ENCODE data around the gene ITGB5. TPM values are rescaled to one million over a fixed set of nuclear protein-coding genes. Genes with fewer than 3 reads are reported as not detected.

ITGB5 gene
- total RNA-seq, 1 experiment from 2014 or later, result 339 TPM

- Mint-ChIP-seq H3K9me3 (no peaks in the 10 kb centered on the region), H3K4me1 (peaks cover 21% of the 10 kb centered on the region), H3K27ac (peak overlapping the region; percentile 22; the same call in 1 of the 2 replicates), H3K4me3 (no peak overlapping the region), H3K36me3 (peaks cover 71% of the 10 kb centered on the region), H3K27me3 (ENCODE audit: low read depth) (no peaks in the 10 kb centered on the region)
- no peak for ATAC-seq
- TF ChIP-seq SMAD3 (CRISPR knock-in tag; IDR thresholded peaks at IDR 0.05; ENCODE audit: borderline replicate concordance), result no peak
- TF ChIP-seq ATF6 (CRISPR knock-in tag; IDR thresholded peaks at IDR 0.05), result no peak
- no peak for TF ChIP-seq GABPB1 (CRISPR knock-in tag; IDR thresholded peaks at IDR 0.05)
- TF ChIP-seq ZNF512 (CRISPR knock-in tag; IDR thresholded peaks at IDR 0.05; ENCODE audit: borderline replicate concordance), result no peak
- no peak for TF ChIP-seq IRF2 (CRISPR knock-in tag; IDR thresholded peaks at IDR 0.05; ENCODE audit: borderline replicate concordance, low read depth)
- no peak for TF ChIP-seq JAZF1 (CRISPR knock-in tag; IDR thresholded peaks at IDR 0.05)
- TF ChIP-seq NFATC4 (CRISPR knock-in tag; IDR thresholded peaks at IDR 0.05), result no peak
- TF ChIP-seq OVOL2 (CRISPR knock-in tag; IDR thresholded peaks at IDR 0.05; ENCODE audit: borderline replicate concordance), result no peak
- TF ChIP-seq MYBL2 (CRISPR knock-in tag; IDR thresholded peaks at IDR 0.05), result no peak
- no peak for TF ChIP-seq SOX15 (CRISPR knock-in tag; IDR thresholded peaks at IDR 0.05)
- ChIA-PET CTCF (interaction anchor here (2.0 kb wide), 1 partner anchor 19 kb away, joined by 6 read pairs; no protein-coding TSS in a partner anchor), POLR2A (interaction anchor here (1.0 kb wide), 1 partner anchor 10 kb away, joined by 3 read pairs; no protein-coding TSS in a partner anchor)
- no peak for DNase-seq (ENCODE audit: low spot score)
Measured at GRCh38 chr3:124846189-124846588, 41.0 kb downstream of the ITGB5 start.

DNA sequence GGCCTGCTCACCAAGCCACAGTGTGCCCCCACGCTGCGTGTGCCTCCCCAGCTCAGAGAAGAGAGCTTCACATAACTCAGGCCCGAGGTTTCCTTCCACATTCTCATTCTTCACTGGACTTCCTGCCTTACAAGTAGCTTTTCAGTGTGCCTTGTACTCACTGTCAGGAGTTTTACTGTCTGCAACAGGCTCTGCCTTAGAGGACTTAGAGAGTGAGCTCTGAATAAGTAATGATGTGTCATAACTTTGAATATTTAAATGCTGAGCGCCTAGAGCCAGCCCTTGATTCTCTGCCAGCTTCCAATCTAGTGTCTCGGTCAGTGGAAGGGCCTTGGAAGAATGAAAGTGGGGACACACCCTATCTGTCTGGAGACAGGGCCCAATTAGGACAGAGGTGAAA is 41.8 kb downstream of the ITGB5 start:
- TF ChIP-seq, protein P1, sequence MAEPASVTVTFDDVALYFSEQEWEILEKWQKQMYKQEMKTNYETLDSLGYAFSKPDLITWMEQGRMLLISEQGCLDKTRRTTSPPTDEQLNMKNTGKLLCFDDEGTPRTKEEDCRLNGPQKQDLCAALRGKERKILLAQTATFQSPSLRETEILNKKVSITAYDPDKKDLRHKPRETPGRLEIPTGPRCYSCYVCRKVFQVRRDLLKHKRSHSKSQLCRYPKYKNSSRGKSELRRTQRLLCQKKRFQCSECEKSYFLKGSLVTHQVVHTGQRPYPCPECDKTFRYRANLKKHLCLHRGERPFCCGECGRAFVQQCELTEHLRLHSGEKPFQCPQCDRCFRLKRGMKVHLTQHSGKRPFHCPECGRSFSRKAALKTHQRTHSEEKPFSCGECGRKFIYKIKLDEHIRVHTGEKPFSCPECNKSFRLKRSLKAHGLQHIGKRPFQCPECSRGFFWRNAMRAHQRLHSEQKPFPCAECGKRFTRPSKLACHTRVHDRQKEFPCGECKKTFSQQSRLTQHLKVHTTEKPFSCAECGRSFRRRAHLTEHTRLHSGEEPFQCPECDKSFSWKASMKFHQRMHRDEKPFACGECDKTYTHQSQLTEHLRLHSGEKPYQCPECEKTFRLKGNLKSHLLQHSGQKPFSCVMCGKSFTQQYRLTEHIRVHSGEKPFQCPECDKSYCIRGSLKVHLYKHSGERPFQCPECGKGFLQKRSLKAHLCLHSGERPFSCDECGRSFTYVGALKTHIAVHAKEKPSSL (CRISPR knock-in tag; conservative IDR thresholded peaks at IDR 0.05), result no peak
- TF ChIP-seq, protein P2, sequence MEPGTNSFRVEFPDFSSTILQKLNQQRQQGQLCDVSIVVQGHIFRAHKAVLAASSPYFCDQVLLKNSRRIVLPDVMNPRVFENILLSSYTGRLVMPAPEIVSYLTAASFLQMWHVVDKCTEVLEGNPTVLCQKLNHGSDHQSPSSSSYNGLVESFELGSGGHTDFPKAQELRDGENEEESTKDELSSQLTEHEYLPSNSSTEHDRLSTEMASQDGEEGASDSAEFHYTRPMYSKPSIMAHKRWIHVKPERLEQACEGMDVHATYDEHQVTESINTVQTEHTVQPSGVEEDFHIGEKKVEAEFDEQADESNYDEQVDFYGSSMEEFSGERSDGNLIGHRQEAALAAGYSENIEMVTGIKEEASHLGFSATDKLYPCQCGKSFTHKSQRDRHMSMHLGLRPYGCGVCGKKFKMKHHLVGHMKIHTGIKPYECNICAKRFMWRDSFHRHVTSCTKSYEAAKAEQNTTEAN (CRISPR knock-in tag; IDR thresholded peaks at IDR 0.05), result no peak
- no peak for TF ChIP-seq ELF4 (CRISPR knock-in tag; IDR thresholded peaks at IDR 0.05; ENCODE audit: low read depth)
- no peak for TF ChIP-seq HMGXB4 (CRISPR knock-in tag; IDR thresholded peaks at IDR 0.05)
- TF ChIP-seq NR2C2 (CRISPR knock-in tag; IDR thresholded peaks at IDR 0.05), result no peak
- TF ChIP-seq FOXP4 (CRISPR knock-in tag; IDR thresholded peaks at IDR 0.05), result no peak
- no peak for TF ChIP-seq OVOL2 (CRISPR knock-in tag; IDR thresholded peaks at IDR 0.05; ENCODE audit: borderline replicate concordance)
- TF ChIP-seq SMAD4 (CRISPR knock-in tag; IDR thresholded peaks at IDR 0.05), result no peak
- TF ChIP-seq MXD4 (CRISPR knock-in tag; IDR thresholded peaks at IDR 0.05; ENCODE audit: borderline replicate concordance), result no peak
- TF ChIP-seq, protein P3, sequence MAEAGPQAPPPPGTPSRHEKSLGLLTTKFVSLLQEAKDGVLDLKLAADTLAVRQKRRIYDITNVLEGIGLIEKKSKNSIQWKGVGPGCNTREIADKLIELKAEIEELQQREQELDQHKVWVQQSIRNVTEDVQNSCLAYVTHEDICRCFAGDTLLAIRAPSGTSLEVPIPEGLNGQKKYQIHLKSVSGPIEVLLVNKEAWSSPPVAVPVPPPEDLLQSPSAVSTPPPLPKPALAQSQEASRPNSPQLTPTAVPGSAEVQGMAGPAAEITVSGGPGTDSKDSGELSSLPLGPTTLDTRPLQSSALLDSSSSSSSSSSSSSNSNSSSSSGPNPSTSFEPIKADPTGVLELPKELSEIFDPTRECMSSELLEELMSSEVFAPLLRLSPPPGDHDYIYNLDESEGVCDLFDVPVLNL (CRISPR knock-in tag; IDR thresholded peaks at IDR 0.05; ENCODE audit: borderline replicate concordance, low read depth), result no peak
- no peak for TF ChIP-seq NFATC4 (CRISPR knock-in tag; IDR thresholded peaks at IDR 0.05)
- TF ChIP-seq PRRX2 (CRISPR knock-in tag; IDR thresholded peaks at IDR 0.05), result no peak
- Mint-ChIP-seq H3K9me3 (no peaks in the 10 kb centered on the region), H3K4me1 (peaks cover 15% of the 10 kb centered on the region; the same call in 1 of the 2 replicates), H3K36me3 (peaks cover 77% of the 10 kb centered on the region), H3K27me3 (ENCODE audit: low read depth) (no peaks in the 10 kb centered on the region), H3K27ac (peak overlapping the region; percentile 22; the same call in 1 of the 2 replicates), H3K4me3 (no peak overlapping the region)
- ChIA-PET CTCF (interaction anchor here (1.3 to 2.0 kb wide), 2 partner anchors 18 to 56 kb away, joined by 3 to 6 read pairs; no protein-coding TSS in a partner anchor), POLR2A (interaction anchor here (1.0 kb wide), 1 partner anchor 11 kb away, joined by 3 read pairs; no protein-coding TSS in a partner anchor)
- DNase-seq (ENCODE audit: low spot score), result no peak
- ATAC-seq, result no peak

Measured in WTC11 (cell line).